PC-3 (cell line): ENCODE data around the gene VPS9D1. TPM values are rescaled to one million over a fixed set of nuclear protein-coding genes. Genes with fewer than 3 reads are reported as not detected.

Source experiments
- ATAC-seq: fragments of 200-7000 bp; cut with Tn5 transposase; 2 replicates; pipeline ENCODE4 v1.9.1; 2020; ENCODE audit warnings: mild to moderate bottlenecking, moderate library complexity
- Bru-seq: library from RNA; stranded (reverse); fragments of 400-500 nt; gene quantifications from one replicate; lab custom pipeline; 2021; lab: Mats Ljungman, UMichigan
- BruChase-seq, 2 experiments: library from RNA; stranded (reverse); fragments of 400-500 nt; gene quantifications; one replicate each; lab custom pipeline; 2021; lab: Mats Ljungman, UMichigan
- BruUV-seq: library from RNA; stranded (reverse); fragments of 400-500 nt; replicated peaks from 2 replicates; lab custom pipeline; 2021; lab: Mats Ljungman, UMichigan
- CTCF ChIA-PET: fragments of 300-600 bp; sonication (Branson Sonifier 250); formaldehyde crosslinking; loops from one replicate; lab custom pipeline; 2022; ENCODE audit warnings: antibody characterized with exemption; lab: Charles Lee
- POLR2A ChIA-PET: fragments of 300-600 bp; sonication (Branson Sonifier 250); formaldehyde crosslinking; loops from one replicate; lab custom pipeline; 2022; ENCODE audit warnings: antibody characterized with exemption; ENCODE audit not compliant: unreplicated experiment; lab: Charles Lee
- DNase-seq: peaks from one replicate; pipeline ENCODE4 v3.0.0-alpha.2; 2015
- H2AFZ ChIP-seq: fragments of 300-600 bp; sonication (generic); 2 replicates; pipeline ENCODE4 v1.6.0; 2016; ENCODE audit warnings: antibody characterized with exemption, low read length
- H3F3A ChIP-seq: fragments of 300-600 bp; sonication (generic); one replicate; pipeline ENCODE4 v1.6.0; 2017; ENCODE audit warnings: antibody characterized with exemption, low read length, control low read depth, mild to moderate bottlenecking; ENCODE audit not compliant: unreplicated experiment
- H3K27ac ChIP-seq: fragments of 300-600 bp; sonication (generic); 2 replicates; pipeline ENCODE4 v1.5.1; 2016; ENCODE audit warnings: mild to moderate bottlenecking, low read length
- H3K27me3 ChIP-seq: fragments of 300-600 bp; sonication (generic); 2 replicates; pipeline ENCODE4 v1.6.1; 2016; ENCODE audit warnings: low read length, mixed read lengths
- H3K36me3 ChIP-seq: fragments of 300-600 bp; sonication (generic); 2 replicates; pipeline ENCODE4 v1.6.1; 2016; ENCODE audit warnings: low read depth, mixed run types, low read length, mixed read lengths
- H3K4me1 ChIP-seq: fragments of 300-600 bp; sonication (generic); 2 replicates; pipeline ENCODE4 v1.5.1; 2016; ENCODE audit warnings: low read length; ENCODE audit not compliant: insufficient read depth
- H3K4me2 ChIP-seq: fragments of 300-600 bp; sonication (generic); 2 replicates; pipeline ENCODE4 v1.6.0; 2016; ENCODE audit warnings: low read length
- H3K4me3 ChIP-seq: fragments of 300-600 bp; sonication (generic); 2 replicates; pipeline ENCODE4 v1.5.1; 2016; ENCODE audit warnings: mild to moderate bottlenecking, low read length, mixed read lengths
- H3K79me2 ChIP-seq: fragments of 300-600 bp; sonication (generic); 2 replicates; pipeline ENCODE4 v1.6.1; 2017; ENCODE audit warnings: low read length, mixed read lengths
- H3K9ac ChIP-seq: fragments of 300-600 bp; sonication (generic); 2 replicates; pipeline ENCODE4 v1.6.0; 2016; ENCODE audit warnings: mild to moderate bottlenecking, low read length
- H3K9me2 ChIP-seq: fragments of 300-600 bp; sonication (generic); replicated peaks from 2 replicates; pipeline ENCODE4 v1.6.1; 2016; ENCODE audit warnings: mixed run types, low read length, mixed read lengths
- H3K9me3 ChIP-seq: fragments of 300-600 bp; sonication (generic); 2 replicates; pipeline ENCODE4 v1.6.1; 2016; ENCODE audit warnings: low read length, mixed read lengths
- H4K20me1 ChIP-seq: fragments of 300-600 bp; sonication (generic); 2 replicates; pipeline ENCODE4 v1.6.1; 2016; ENCODE audit warnings: low read length, mixed read lengths
- EZH2 ChIP-seq: fragments of 300-600 bp; sonication (generic); IDR thresholded peaks from one replicate; pipeline ENCODE4 v1.6.1; 2017; ENCODE audit warnings: antibody characterized with exemption, mild to moderate bottlenecking, low read length; ENCODE audit not compliant: unreplicated experiment
- EZH2phosphoT487 ChIP-seq: fragments of 300-600 bp; sonication (generic); IDR thresholded peaks from 2 replicates; pipeline ENCODE4 v1.6.1; 2018; ENCODE audit warnings: mild to moderate bottlenecking, antibody characterized with exemption, low read length, borderline replicate concordance
- intact Hi-C: fragments of 100-400 bp; cut with micrococcal nuclease; formaldehyde crosslinking; loops from 2 replicates; pipeline ENCODE4 v1.9.0; 2023
- long read RNA-seq: library from polyadenylated mRNA; unstranded; transcript quantifications from one replicate; pipeline ENCODE4 v2.0.0, GENCODE V29; 2021; ENCODE audit not compliant: unreplicated experiment
- total RNA-seq: library from RNA; depleted of rRNA; stranded (reverse); fragments of >200 nt; gene quantifications from 2 replicates; pipeline ENCODE4 v1.2.3, GENCODE V29; 2014; rRNA removed
- TF ChIP-seq, protein P1 (sequence below): fragments of 300-600 bp; sonication (generic); conservative IDR thresholded peaks from 2 replicates; pipeline ENCODE4 v1.5.1; 2017; ENCODE audit warnings: antibody characterized with exemption, low read depth, mild to moderate bottlenecking, low read length

Gene VPS9D1, protein sequence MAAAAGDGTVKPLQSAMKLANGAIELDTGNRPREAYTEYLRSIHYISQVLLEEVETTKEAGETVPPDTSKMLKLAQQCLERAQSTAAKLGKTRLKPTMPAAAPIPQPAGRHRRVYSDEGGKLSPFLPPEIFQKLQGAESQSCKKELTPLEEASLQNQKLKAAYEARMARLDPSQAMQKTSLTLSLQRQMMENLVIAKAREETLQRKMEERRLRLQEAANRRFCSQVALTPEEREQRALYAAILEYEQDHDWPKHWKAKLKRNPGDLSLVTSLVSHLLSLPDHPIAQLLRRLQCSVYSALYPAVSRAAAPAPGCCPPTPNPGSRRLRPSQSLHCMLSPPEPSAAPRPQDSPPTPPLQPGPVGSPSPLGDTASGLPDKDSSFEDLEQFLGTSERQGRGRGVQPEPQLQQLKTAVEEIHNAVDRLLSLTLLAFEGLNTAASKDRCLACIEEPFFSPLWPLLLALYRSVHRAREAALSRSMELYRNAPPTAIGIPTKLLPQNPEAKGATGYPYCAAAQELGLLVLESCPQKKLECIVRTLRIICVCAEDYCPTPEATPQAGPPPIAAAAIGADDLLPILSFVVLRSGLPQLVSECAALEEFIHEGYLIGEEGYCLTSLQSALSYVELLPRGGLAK
- total RNA-seq: 4.4 and 6.7 TPM in 2 replicates
- Bru-seq, nascent RNA: percentile 51 among the genes with signal in this experiment
- percentile 58 among the genes with signal in this experiment for BruChase-seq, experiment 1, labeled RNA remaining after a 6-hour chase
- percentile 52 among the genes with signal in this experiment for BruChase-seq, experiment 2, labeled RNA remaining after a 2-hour chase
- long read RNA-seq, partial matches to known transcripts: 6 of 57 reads
- long read RNA-seq, other reads (novel, unspliced or antisense): 50 of 57 reads

DNA sequence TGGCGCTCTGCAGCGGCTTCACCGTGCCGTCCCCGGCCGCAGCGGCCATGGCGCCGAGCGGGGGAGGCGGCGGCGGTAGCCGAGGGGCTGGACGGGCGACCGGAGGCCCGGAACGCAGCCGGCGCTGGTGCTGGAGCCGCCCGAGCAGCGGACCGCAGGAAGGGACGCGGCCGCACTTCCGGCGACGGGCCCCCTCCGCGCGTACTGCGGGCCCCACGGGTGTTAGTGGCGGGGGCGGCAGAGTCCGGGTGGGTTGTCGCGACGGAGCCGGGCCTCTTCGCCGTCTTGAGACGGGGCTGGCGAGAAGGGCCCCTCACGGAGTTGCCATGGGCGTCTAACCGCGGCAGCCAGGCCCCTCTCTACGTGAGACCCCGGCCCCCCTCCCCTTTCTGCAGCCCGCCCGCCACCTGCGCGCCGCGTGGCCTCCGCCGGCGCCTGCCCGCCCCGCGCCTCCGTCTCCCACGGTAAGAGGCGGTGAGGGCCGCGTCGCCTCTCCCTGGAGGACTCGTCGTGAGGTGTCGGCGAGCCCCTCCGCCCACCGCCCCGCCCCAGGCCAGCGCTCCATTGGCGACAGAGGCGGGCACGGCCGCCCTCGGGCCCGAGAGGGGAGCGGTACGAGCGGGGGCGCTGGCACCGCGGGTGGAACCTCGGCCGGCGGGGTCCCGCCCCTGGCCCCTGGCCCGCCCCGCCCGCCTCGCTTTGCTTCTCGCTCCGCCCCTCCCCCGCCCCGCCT is at the start of gene VPS9D1, which contains the start of gene ZNF276:
Gene VPS9D1, minus strand, starts transcription at position 86 of the 733 bp plus-strand sequence. Its CDS starts 37 bp downstream, at position 49.
Gene ZNF276, plus strand, starts transcription at position 725 of the 733 bp plus-strand sequence. CDS start 104 bp downstream, outside the sequence.
- no peaks in the 10 kb centered on the region for H3K36me3 ChIP-seq
- TF ChIP-seq EZH2phosphoT487: no peak
- TF ChIP-seq, protein P1, sequence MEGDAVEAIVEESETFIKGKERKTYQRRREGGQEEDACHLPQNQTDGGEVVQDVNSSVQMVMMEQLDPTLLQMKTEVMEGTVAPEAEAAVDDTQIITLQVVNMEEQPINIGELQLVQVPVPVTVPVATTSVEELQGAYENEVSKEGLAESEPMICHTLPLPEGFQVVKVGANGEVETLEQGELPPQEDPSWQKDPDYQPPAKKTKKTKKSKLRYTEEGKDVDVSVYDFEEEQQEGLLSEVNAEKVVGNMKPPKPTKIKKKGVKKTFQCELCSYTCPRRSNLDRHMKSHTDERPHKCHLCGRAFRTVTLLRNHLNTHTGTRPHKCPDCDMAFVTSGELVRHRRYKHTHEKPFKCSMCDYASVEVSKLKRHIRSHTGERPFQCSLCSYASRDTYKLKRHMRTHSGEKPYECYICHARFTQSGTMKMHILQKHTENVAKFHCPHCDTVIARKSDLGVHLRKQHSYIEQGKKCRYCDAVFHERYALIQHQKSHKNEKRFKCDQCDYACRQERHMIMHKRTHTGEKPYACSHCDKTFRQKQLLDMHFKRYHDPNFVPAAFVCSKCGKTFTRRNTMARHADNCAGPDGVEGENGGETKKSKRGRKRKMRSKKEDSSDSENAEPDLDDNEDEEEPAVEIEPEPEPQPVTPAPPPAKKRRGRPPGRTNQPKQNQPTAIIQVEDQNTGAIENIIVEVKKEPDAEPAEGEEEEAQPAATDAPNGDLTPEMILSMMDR: no peak
- no peak for TF ChIP-seq EZH2
- intact Hi-C loops: no loop called here
- no peaks in the 10 kb centered on the region for H3K9me3 ChIP-seq
- H2AFZ ChIP-seq: peak within 1 kb of the TSS; percentile 48; the same call in 1 of the 2 replicates
- peaks cover 26% of the 10 kb centered on the region for H3K79me2 ChIP-seq
- peaks cover 15% of the 10 kb centered on the region for H4K20me1 ChIP-seq
- DNase-seq (peak; percentile 74), ATAC-seq (peak; percentile 42)
- no TSS peak for BruUV-seq
- peak within 1 kb of the TSS; percentile 64 for H3K27ac ChIP-seq
- H3F3A ChIP-seq: no peaks in the 10 kb centered on the region
- POLR2A ChIA-PET: no interaction called here
- peak within 1 kb of the TSS; percentile 80 for H3K9ac ChIP-seq
- no peaks in the 10 kb centered on the region for H3K9me2 ChIP-seq
- peaks cover 26% of the 10 kb centered on the region for H3K4me1 ChIP-seq
- H3K27me3 ChIP-seq: no peaks in the 10 kb centered on the region
- H3K4me2 ChIP-seq: peak within 1 kb of the TSS; percentile 89
- H3K4me3 ChIP-seq: peak within 1 kb of the TSS; percentile 72
- CTCF ChIA-PET: interaction anchor here (0.6 kb wide), 1 partner anchor 15 kb away, joined by 4 read pairs; no protein-coding TSS in a partner anchor

DNA sequence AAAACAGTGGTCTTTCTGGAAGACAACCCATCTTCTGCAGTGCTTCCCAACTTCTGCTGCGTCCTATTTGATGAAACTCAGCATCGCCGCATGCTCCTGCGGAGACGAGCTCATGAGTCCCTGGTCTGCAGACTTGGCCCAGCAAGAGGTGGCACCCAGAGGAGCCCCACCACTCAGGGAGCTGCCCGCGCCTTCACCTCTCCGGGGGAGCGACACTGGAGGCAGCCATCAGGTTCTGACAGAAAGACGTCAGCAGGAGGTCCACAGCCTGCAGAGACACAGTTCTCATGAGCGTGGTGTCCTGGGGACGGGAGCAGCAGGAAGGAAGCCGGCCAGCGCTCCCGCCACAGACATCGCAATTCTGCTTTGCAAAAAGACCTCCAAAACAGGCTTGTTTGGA is 49.7 kb upstream of the VPS9D1 start:
- Histone ChIP-seq H3K9ac (no peak overlapping the region), H3K9me3 (no peaks in the 10 kb centered on the region), H3K4me2 (no peak overlapping the region), H3K4me1 (no peaks in the 10 kb centered on the region), H3K27ac (no peak overlapping the region), H3F3A (no peaks in the 10 kb centered on the region), H3K9me2 (no peaks in the 10 kb centered on the region), H3K79me2 (no peaks in the 10 kb centered on the region), H3K4me3 (no peak overlapping the region), H3K36me3 (peaks cover 14% of the 10 kb centered on the region; the same call in 1 of the 2 replicates), H4K20me1 (no peaks in the 10 kb centered on the region), H2AFZ (no peak overlapping the region), H3K27me3 (no peaks in the 10 kb centered on the region)
- DNase-seq (no peak), ATAC-seq (no peak)
- no TSS peak for BruUV-seq
- ChIA-PET POLR2A (no interaction called here), CTCF (no interaction called here)
- intact Hi-C loops: no loop called here
- TF ChIP-seq EZH2phosphoT487 (no peak), EZH2 (no peak)
- TF ChIP-seq, protein P1: no peak
